Thyroid gland (tissue), 4 donors: ENCODE data around the gene USP6NL. TPM values are rescaled to one million over a fixed set of nuclear protein-coding genes. Genes with fewer than 3 reads are reported as not detected.

Source experiments
- DNase-seq, 2 donors: peaks; one replicate each; pipeline ENCODE4 v3.0.0-alpha.2; 2019
- H3K27ac ChIP-seq, 3 donors: fragments of 200-600 bp; sonication (generic); 1 replicate in 2 of 3; 2 replicates in 1 of 3; pipeline ENCODE4 v1.5.1; 2016 to 2019; ENCODE audit warnings: mild to moderate bottlenecking in 1 of 3, moderate library complexity in 1 of 3
- H3K27me3 ChIP-seq: fragments of 200-600 bp; sonication (generic); one replicate; pipeline ENCODE4 v1.5.1; 2019
- H3K36me3 ChIP-seq, 2 donors: fragments of 200-600 bp; sonication (generic); one replicate each; pipeline ENCODE4 v1.5.1; 2016 to 2019
- H3K4me1 ChIP-seq, 2 donors: fragments of 200-600 bp; sonication (generic); one replicate each; pipeline ENCODE4 v1.5.1; 2017 to 2019
- H3K4me3 ChIP-seq, 3 donors: fragments of 200-600 bp; sonication (generic); replicated peaks in 1 of 3; 1 replicate in 2 of 3; 2 replicates in 1 of 3; pipeline ENCODE4 v1.5.1; 2016; ENCODE audit warnings: mild to moderate bottlenecking in 1 of 3
- H3K9me3 ChIP-seq: fragments of 200-600 bp; sonication (generic); one replicate; pipeline ENCODE4 v1.5.1; 2017
- POLR2A ChIP-seq, 2 donors: fragments of 450-650 bp; IDR thresholded peaks; one replicate each; pipeline ENCODE4 v1.6.1; 2017; ENCODE audit warnings: antibody characterized with exemption in 2 of 2, mild to moderate bottlenecking in 2 of 2, moderate library complexity in 1 of 2
- WGBS, 2 donors: methylation state at CpG; one replicate each; pipeline ENCODE4 v1.1.5; 2017; 5-methylcytosine and 5-hydroxymethylcytosine counted together
- intact Hi-C: fragments of 100-400 bp; cut with DNase I; formaldehyde crosslinking; loops from one replicate; pipeline ENCODE4 v1.15.1; 2023
- total RNA-seq, 4 donors: library from RNA; depleted of rRNA; stranded (reverse); fragments of >200 nt; gene quantifications; one replicate each; pipeline ENCODE4 v1.2.3, GENCODE V29; 2016
- TF ChIP-seq, protein P1 (sequence below), 6 experiments: fragments of 200-600 bp in 3 of 6; fragments of 450-650 bp in 3 of 6; sonication (generic) in 3 of 6; IDR thresholded peaks; one replicate each; pipeline ENCODE4 v1.5.1; 2016 to 2019; ENCODE audit warnings: antibody characterized with exemption in 6 of 6, mild to moderate bottlenecking in 2 of 6, inconsistent platforms in 1 of 6, moderate library complexity in 1 of 6

The USP6NL gene
- total RNA-seq, 4 donors from 2014 or later = 16.7 to 24.3 (median 17.8) TPM

DNA sequence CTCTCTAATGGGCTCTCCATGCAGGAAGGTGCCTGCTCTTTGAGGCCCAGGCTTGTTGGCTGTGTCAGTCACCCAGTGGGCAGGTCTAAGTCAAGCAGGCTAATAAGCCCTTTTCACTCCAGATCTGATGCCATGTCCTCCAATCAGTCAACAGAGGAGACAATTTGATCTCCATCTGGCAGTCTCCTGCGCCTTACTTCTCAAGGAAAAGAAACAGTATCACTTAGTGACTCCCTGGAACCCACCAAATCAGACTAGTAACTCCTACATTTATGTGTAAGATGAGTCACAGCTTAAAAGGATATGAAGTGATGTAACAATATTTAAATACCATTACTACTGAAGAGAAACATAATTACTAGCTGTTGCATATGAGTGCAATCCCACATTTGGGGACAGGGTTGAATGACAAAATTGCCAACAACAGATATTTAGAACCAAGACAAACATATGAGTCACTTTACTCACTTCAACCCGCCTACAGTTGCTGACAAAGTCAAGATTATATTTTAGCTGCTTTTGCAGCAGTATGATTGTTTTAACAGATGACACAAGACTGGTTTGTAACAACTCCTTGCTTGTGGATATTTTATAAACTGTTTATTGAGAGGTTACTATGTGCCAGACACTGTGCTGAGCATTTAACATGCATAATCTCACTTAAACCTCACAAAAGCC is 72.1 kb downstream of the USP6NL start:
- no peaks in the 10 kb centered on the region for H3K36me3 ChIP-seq
- H3K9me3 ChIP-seq = no peaks in the 10 kb centered on the region
- DNase-seq = no peak
- H3K27me3 ChIP-seq = no peaks in the 10 kb centered on the region
- no peak overlapping the region for H3K4me3 ChIP-seq
- TF ChIP-seq, protein P1, sequence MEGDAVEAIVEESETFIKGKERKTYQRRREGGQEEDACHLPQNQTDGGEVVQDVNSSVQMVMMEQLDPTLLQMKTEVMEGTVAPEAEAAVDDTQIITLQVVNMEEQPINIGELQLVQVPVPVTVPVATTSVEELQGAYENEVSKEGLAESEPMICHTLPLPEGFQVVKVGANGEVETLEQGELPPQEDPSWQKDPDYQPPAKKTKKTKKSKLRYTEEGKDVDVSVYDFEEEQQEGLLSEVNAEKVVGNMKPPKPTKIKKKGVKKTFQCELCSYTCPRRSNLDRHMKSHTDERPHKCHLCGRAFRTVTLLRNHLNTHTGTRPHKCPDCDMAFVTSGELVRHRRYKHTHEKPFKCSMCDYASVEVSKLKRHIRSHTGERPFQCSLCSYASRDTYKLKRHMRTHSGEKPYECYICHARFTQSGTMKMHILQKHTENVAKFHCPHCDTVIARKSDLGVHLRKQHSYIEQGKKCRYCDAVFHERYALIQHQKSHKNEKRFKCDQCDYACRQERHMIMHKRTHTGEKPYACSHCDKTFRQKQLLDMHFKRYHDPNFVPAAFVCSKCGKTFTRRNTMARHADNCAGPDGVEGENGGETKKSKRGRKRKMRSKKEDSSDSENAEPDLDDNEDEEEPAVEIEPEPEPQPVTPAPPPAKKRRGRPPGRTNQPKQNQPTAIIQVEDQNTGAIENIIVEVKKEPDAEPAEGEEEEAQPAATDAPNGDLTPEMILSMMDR (IDR thresholded peaks at IDR 0.05) = no peak
- TF ChIP-seq POLR2A (IDR thresholded peaks at IDR 0.05) = no peak
- intact Hi-C loops = no loop called here
- peaks cover 0 to 4% of the 10 kb centered on the region in 2 donors for H3K4me1 ChIP-seq
- no peak overlapping the region for H3K27ac ChIP-seq
- 92 to 93% methylated on average over 2 of the region's 2 CpGs for WGBS, 2 donors

DNA sequence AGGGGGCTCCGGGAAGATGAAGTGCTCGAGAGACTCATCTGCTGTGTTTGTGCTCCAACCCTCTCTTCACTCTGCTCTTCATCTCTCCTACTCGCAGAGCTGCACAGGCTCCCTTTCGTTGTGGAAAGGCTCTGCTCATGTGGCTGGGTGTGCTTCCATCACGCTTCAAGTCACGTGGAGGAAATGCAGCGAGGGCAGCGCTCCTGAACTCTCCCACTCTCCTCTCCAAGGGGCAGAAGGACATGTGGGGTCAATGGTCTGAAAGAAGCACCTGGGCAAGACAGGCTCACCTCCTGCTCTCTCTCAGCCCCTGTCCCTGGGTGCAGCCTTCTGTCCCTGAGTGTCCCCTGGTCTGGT is 72.6 kb downstream of the USP6NL start:
- TF ChIP-seq POLR2A (IDR thresholded peaks at IDR 0.05) = no peak
- TF ChIP-seq, protein P1 (IDR thresholded peaks at IDR 0.05) = no peak
- H3K4me1 ChIP-seq = peaks cover 0 to 4% of the 10 kb centered on the region in 2 donors
- H3K4me3 ChIP-seq = no peak overlapping the region
- WGBS, 2 donors = 89 to 93% methylated on average over 8 of the region's 8 CpGs
- no peak for DNase-seq
- H3K27ac ChIP-seq = no peak overlapping the region
- intact Hi-C loops = no loop called here
- no peaks in the 10 kb centered on the region for H3K9me3 ChIP-seq
- no peaks in the 10 kb centered on the region for H3K36me3 ChIP-seq
- no peaks in the 10 kb centered on the region for H3K27me3 ChIP-seq

DNA sequence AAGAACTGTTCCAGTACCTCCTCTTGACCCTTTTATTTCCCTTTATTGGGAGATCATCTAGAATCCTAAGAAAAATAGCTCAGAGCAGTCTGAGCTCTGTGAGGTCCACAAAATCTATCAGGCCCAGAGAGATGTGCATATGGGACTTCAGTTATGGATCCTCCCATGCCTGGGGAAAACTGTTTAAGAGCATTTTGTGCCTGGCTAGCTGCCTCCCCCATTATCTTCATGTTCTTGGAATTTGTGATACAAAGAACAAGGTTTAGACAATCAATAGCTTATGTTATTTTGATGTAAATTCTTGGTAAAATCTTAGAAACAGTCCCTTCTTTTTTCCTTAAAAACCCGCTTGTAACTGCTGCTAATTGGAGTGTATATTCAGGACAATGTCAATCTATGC is 75.2 kb downstream of the USP6NL start:
- 97 to 100% methylated on average over 1 of the region's 1 CpG for WGBS, 2 donors
- intact Hi-C loops = no loop called here
- Histone ChIP-seq H3K4me3 (no peak overlapping the region), H3K9me3 (no peaks in the 10 kb centered on the region), H3K36me3 (no peaks in the 10 kb centered on the region), H3K27me3 (no peaks in the 10 kb centered on the region), H3K4me1 (peaks cover 0 to 4% of the 10 kb centered on the region in 2 donors), H3K27ac (no peak overlapping the region)
- no peak for DNase-seq
- TF ChIP-seq, protein P1 (IDR thresholded peaks at IDR 0.05) = no peak
- no peak for TF ChIP-seq POLR2A (IDR thresholded peaks at IDR 0.05)

DNA sequence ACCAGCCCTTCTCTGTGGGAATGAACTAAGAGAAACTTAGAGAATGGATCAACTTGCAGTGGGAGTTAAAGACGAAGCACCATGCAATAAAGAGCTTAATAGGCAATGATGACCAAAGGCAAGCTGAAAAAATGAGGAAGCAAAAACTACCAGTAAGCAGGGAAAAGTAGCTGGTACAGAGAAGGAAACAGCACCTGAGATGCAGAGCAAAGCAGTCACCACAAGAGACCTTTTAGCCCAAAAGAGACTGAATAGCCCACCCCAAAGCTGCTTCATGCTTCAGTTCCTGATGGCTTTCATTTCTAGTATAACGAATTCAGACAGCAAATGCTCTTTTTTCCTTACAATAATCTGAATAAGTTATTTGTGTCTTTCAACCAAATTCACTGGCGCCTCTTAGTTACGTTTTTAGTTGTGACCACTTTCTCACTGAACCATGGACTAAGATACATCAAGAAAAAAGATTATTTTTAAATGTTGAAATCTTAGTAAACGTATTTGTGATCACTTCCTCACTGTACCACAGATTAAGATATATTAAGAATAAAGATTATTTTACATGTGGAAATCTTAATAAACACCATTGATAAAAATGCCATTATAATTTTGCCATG is 76.0 kb downstream of the USP6NL start:
- 81 to 87% methylated on average over 5 of the region's 5 CpGs for WGBS, 2 donors
- intact Hi-C loops = no loop called here

DNA sequence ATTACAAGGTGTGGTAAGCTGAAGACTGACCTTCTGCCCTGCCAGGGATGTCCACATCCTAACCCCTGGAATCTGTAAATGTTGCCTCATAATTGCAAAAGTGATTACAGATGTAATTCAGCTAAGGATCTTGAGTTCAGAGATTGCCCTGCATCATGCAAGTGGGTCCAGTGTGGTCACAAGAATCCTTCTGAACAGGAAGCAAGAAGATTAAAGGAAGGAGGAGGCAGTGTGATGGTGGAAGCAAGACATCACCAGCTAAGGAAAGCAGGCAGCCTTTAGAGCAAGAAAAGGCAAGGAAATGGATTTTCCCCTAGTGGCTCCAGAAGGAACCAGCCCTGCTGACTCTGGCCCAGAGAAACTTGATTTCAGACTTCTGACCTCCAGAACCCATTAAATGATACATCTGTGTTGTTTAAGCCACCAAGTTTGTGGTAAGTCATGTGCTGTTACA is 78.1 kb downstream of the USP6NL start:
- no peaks in the 10 kb centered on the region for H3K9me3 ChIP-seq
- no peaks in the 10 kb centered on the region for H3K27me3 ChIP-seq
- no peak overlapping the region for H3K27ac ChIP-seq
- H3K4me1 ChIP-seq = peaks cover 0 to 4% of the 10 kb centered on the region in 2 donors
- H3K36me3 ChIP-seq = no peaks in the 10 kb centered on the region
- DNase-seq = no peak
- TF ChIP-seq POLR2A (IDR thresholded peaks at IDR 0.05) = no peak
- TF ChIP-seq, protein P1 (IDR thresholded peaks at IDR 0.05) = peak in 2 of 6 experiments; percentile 4 to 12
- H3K4me3 ChIP-seq = no peak overlapping the region
- intact Hi-C loops = no loop called here

More for the DNA sequence above, 76.0 kb downstream of the USP6NL start:
- Histone ChIP-seq H3K36me3 (no peaks in the 10 kb centered on the region), H3K4me1 (peaks cover 0 to 4% of the 10 kb centered on the region in 2 donors), H3K27me3 (no peaks in the 10 kb centered on the region), H3K9me3 (no peaks in the 10 kb centered on the region), H3K27ac (no peak overlapping the region), H3K4me3 (no peak overlapping the region)
- DNase-seq = no peak
- no peak for TF ChIP-seq POLR2A (IDR thresholded peaks at IDR 0.05)
- TF ChIP-seq, protein P1 (IDR thresholded peaks at IDR 0.05) = no peak
